ENCODE measurements around the gene CYP4F8.

CYP4F8 gene

GRCh38 chr19:15614507-15615379 lies at the start of gene CYP4F8:
Gene CYP4F8 (plus strand): TSS chr19:15615218. CDS start chr19:15615617, 399 bp downstream.
- TF ChIP-seq CTCF (IDR thresholded peaks at IDR 0.05; ENCODE audit: insufficient read depth, low read length, poor library complexity, severe bottlenecking) = no peak
- H3K36me3 ChIP-seq (ENCODE audit: control insufficient read depth, insufficient read depth, low read length) = no peaks in the 10 kb centered on the region
- H3K4me3 ChIP-seq (replicated peaks; ENCODE audit: low read depth, low read length) = no peak within 1 kb of the TSS
- no peak for DNase-seq (ENCODE audit: extremely low read depth, insufficient read length)
- no peaks in the 10 kb centered on the region for H3K27me3 ChIP-seq (replicated peaks; ENCODE audit: control insufficient read depth, insufficient read depth, low read length)

- no peaks in the 10 kb centered on the region for H3K36me3 ChIP-seq (ENCODE audit: control insufficient read depth, insufficient read depth, low read length)
- H3K27me3 ChIP-seq (replicated peaks; ENCODE audit: control insufficient read depth, insufficient read depth, low read length) = no peaks in the 10 kb centered on the region; the same call in 1 of the 2 replicates
- H3K4me3 ChIP-seq (replicated peaks; ENCODE audit: low read depth, low read length) = no peak overlapping the region
- TF ChIP-seq CTCF (IDR thresholded peaks at IDR 0.05; ENCODE audit: insufficient read depth, low read length, poor library complexity, severe bottlenecking) = no peak
- no peak for DNase-seq (ENCODE audit: extremely low read depth, insufficient read length)
These were observed 44.6 kb upstream of the CYP4F8 start for GRCh38 chr19:15570420-15570819.

GRCh38 chr19:15575406-15575805 lies 39.6 kb upstream of the CYP4F8 start:
- DNase-seq (ENCODE audit: extremely low read depth, insufficient read length) = no peak
- Histone ChIP-seq H3K4me3 (replicated peaks; ENCODE audit: low read depth, low read length) (no peak overlapping the region), H3K36me3 (ENCODE audit: control insufficient read depth, insufficient read depth, low read length) (no peaks in the 10 kb centered on the region), H3K27me3 (replicated peaks; ENCODE audit: control insufficient read depth, insufficient read depth, low read length) (peaks cover 1% of the 10 kb centered on the region; the same call in 1 of the 2 replicates)
- TF ChIP-seq CTCF (IDR thresholded peaks at IDR 0.05; ENCODE audit: insufficient read depth, low read length, poor library complexity, severe bottlenecking) = no peak

GRCh38 chr19:15576526-15577156 lies 38.4 kb upstream of the CYP4F8 start:
- TF ChIP-seq CTCF (IDR thresholded peaks at IDR 0.05; ENCODE audit: insufficient read depth, low read length, poor library complexity, severe bottlenecking) = no peak
- no peak overlapping the region for H3K4me3 ChIP-seq (replicated peaks; ENCODE audit: low read depth, low read length)
- peaks cover 1% of the 10 kb centered on the region; the same call in 1 of the 2 replicates for H3K27me3 ChIP-seq (replicated peaks; ENCODE audit: control insufficient read depth, insufficient read depth, low read length)
- DNase-seq (ENCODE audit: extremely low read depth, insufficient read length) = no peak
- H3K36me3 ChIP-seq (ENCODE audit: control insufficient read depth, insufficient read depth, low read length) = no peaks in the 10 kb centered on the region

GRCh38 chr19:15577184-15577771 lies 37.7 kb upstream of the CYP4F8 start:
- Histone ChIP-seq H3K4me3 (replicated peaks; ENCODE audit: low read depth, low read length) (no peak overlapping the region), H3K27me3 (replicated peaks; ENCODE audit: control insufficient read depth, insufficient read depth, low read length) (peaks cover 1% of the 10 kb centered on the region; the same call in 1 of the 2 replicates), H3K36me3 (ENCODE audit: control insufficient read depth, insufficient read depth, low read length) (no peaks in the 10 kb centered on the region)
- TF ChIP-seq CTCF (IDR thresholded peaks at IDR 0.05; ENCODE audit: insufficient read depth, low read length, poor library complexity, severe bottlenecking) = no peak
- no peak for DNase-seq (ENCODE audit: extremely low read depth, insufficient read length)

Measured in GM06990 (cell line).